HCT116 (cell line): ENCODE results near the gene DTNB. TPM values are rescaled to one million over a fixed set of nuclear protein-coding genes. Genes with fewer than 3 reads are reported as not detected.

Experiments
- ATAC-seq: fragments of 200-7000 bp; cut with Tn5 transposase; 2 replicates; pipeline ENCODE4 v1.9.1; 2020; ENCODE audit warnings: mild to moderate bottlenecking, moderate library complexity
- BruUV-seq: library from RNA; stranded (reverse); fragments of 400-500 nt; replicated peaks from 2 replicates; lab custom pipeline; 2021; lab: Mats Ljungman, UMichigan
- CTCF ChIA-PET: fragments of 300-600 bp; sonication (Branson Sonifier 250); formaldehyde crosslinking; loops from one replicate; lab custom pipeline; 2021; ENCODE audit warnings: antibody characterized with exemption; lab: Charles Lee
- POLR2A ChIA-PET: fragments of 300-600, 350-600 bp; sonication (Branson Sonifier 250); formaldehyde crosslinking; loops from one replicate; lab custom pipeline; 2021; ENCODE audit warnings: antibody characterized with exemption; lab: Charles Lee
- RAD21 ChIA-PET, 2 experiments: fragments of 300-600 bp; sonication (Branson Sonifier 250); formaldehyde crosslinking; loops; one replicate each; lab custom pipeline; 2023; ENCODE audit warnings: low total read pairs in 2 of 2; ENCODE audit not compliant: uncharacterized antibody in 2 of 2, unreplicated experiment in 2 of 2, low non-redundant PET in 1 of 2; lab: Charles Lee
- DNase-seq: peaks from one replicate; pipeline ENCODE4 v3.0.0-alpha.2; 2010; ENCODE audit warnings: low read depth, low spot score
- H2AFZ ChIP-seq: fragments of 200-600 bp; shearing (Covaris generic), sonication (generic); 2 replicates; pipeline ENCODE4 v1.6.1; 2017; ENCODE audit warnings: low read depth, mixed run types, mixed read lengths, antibody characterized with exemption, low read length; ENCODE audit not compliant: poor library complexity, severe bottlenecking
- H3K27ac ChIP-seq: 2 replicates; pipeline ENCODE4 v1.5.1; 2012; ENCODE audit warnings: low read depth, low read length
- H3K27me3 ChIP-seq: fragments of 200-600 bp; sonication (generic); 2 replicates; pipeline ENCODE4 v1.6.1; 2016; ENCODE audit warnings: mixed run types, low read length, mixed read lengths; ENCODE audit not compliant: insufficient read depth
- H3K36me3 ChIP-seq, 2 experiments: fragments of 200-500 bp in 1 of 2; fragments of 200-600 bp in 1 of 2; sonication (Bioruptor generic) in 1 of 2; sonication (generic) in 1 of 2; 2 replicates each; pipeline versions ENCODE4 v1.5.1 to v1.6.1; 2014 to 2016; ENCODE audit warnings: low read length in 2 of 2, inconsistent platforms in 1 of 2, mixed read lengths in 1 of 2, mixed run types in 1 of 2; ENCODE audit not compliant: insufficient read depth in 2 of 2, control insufficient read depth in 1 of 2
- H3K4me1 ChIP-seq, 2 experiments: fragments of 200-600 bp in 1 of 2; sonication (generic) in 1 of 2; 2 replicates each; pipeline versions ENCODE4 v1.5.1 to v1.6.1; 2012 to 2017; ENCODE audit warnings: low read length in 2 of 2, inconsistent platforms in 1 of 2, mild to moderate bottlenecking in 1 of 2, mixed read lengths in 1 of 2, mixed run types in 1 of 2, moderate library complexity in 1 of 2; ENCODE audit not compliant: insufficient read depth in 2 of 2, control insufficient read depth in 1 of 2
- H3K4me2 ChIP-seq: fragments of 200-600 bp; sonication (generic); 2 replicates; pipeline ENCODE4 v1.6.1; 2017; ENCODE audit warnings: mixed run types, low read length, mixed read lengths
- H3K4me3 ChIP-seq, 2 experiments: fragments of 200-600 bp in 1 of 2; sonication (generic) in 1 of 2; replicated peaks in 1 of 2; 2 replicates each; pipeline ENCODE4 v1.5.1; 2011 to 2016; ENCODE audit warnings: low read length in 2 of 2, control low read depth in 1 of 2, low read depth in 1 of 2, mild to moderate bottlenecking in 1 of 2, mixed read lengths in 1 of 2, mixed run types in 1 of 2
- H3K79me2 ChIP-seq: fragments of 200-600 bp; sonication (generic); 2 replicates; pipeline ENCODE4 v1.6.1; 2017; ENCODE audit warnings: mild to moderate bottlenecking, mixed run types, low read length, moderate library complexity, mixed read lengths; ENCODE audit not compliant: insufficient read depth
- H3K9ac ChIP-seq: fragments of 200-600 bp; sonication (generic); 2 replicates; pipeline ENCODE4 v1.6.1; 2016; ENCODE audit warnings: low read length, mixed read lengths
- H3K9me2 ChIP-seq: fragments of 200-600 bp; sonication (generic), shearing (Covaris generic); 2 replicates; pipeline ENCODE4 v1.6.1; 2017; ENCODE audit warnings: mixed run types, mild to moderate bottlenecking, moderate library complexity; ENCODE audit not compliant: insufficient read depth
- H3K9me3 ChIP-seq, 2 experiments: fragments of 200-500 bp in 1 of 2; fragments of 200-600 bp in 1 of 2; sonication (Bioruptor generic) in 1 of 2; sonication (generic) in 1 of 2; 2 replicates each; pipeline ENCODE4 v1.6.1; 2014 to 2017; ENCODE audit warnings: low read length in 2 of 2, mixed read lengths in 2 of 2, inconsistent platforms in 1 of 2, low read depth in 1 of 2, mild to moderate bottlenecking in 1 of 2, mixed run types in 1 of 2, moderate library complexity in 1 of 2; ENCODE audit not compliant: control insufficient read depth in 1 of 2, insufficient read depth in 1 of 2
- H4K20me1 ChIP-seq: fragments of 200-600 bp; sonication (generic), shearing (Covaris generic); 2 replicates; pipeline ENCODE4 v1.6.1; 2017; ENCODE audit warnings: mixed run types, mild to moderate bottlenecking, moderate library complexity; ENCODE audit not compliant: insufficient read depth
- CEBPB ChIP-seq: IDR thresholded peaks from 2 replicates; pipeline ENCODE4 v1.6.1; 2012; ENCODE audit warnings: low read depth
- ELF1 ChIP-seq: IDR thresholded peaks from 2 replicates; pipeline ENCODE4 v1.6.1; 2012; ENCODE audit warnings: low read depth, borderline replicate concordance
- FOSL1 ChIP-seq: IDR thresholded peaks from 2 replicates; pipeline ENCODE4 v1.6.1; 2012; ENCODE audit warnings: low read depth
- POLR2A ChIP-seq: IDR thresholded peaks from 2 replicates; pipeline ENCODE4 v1.7.0; 2011; ENCODE audit warnings: borderline replicate concordance; ENCODE audit not compliant: insufficient read depth, insufficient read length; ENCODE audit errors: extremely low read depth
- POLR2AphosphoS5 ChIP-seq: IDR thresholded peaks from 2 replicates; pipeline ENCODE4 v1.6.1; 2011; ENCODE audit warnings: mild to moderate bottlenecking, low read depth, low read length, moderate library complexity
- RAD21 ChIP-seq: IDR thresholded peaks from 2 replicates; pipeline ENCODE4 v1.6.1; 2012; ENCODE audit warnings: low read depth, mild to moderate bottlenecking
- SIN3A ChIP-seq: IDR thresholded peaks from 2 replicates; pipeline ENCODE4 v1.6.1; 2012; ENCODE audit warnings: low read depth
- SP1 ChIP-seq: IDR thresholded peaks from 2 replicates; pipeline ENCODE4 v1.6.1; 2012; ENCODE audit warnings: low read depth
- TCF7L2 ChIP-seq: IDR thresholded peaks from 2 replicates; pipeline ENCODE4 v1.7.0; 2011; ENCODE audit warnings: borderline replicate concordance, inconsistent platforms; ENCODE audit not compliant: insufficient read depth, insufficient read length; ENCODE audit errors: extremely low read depth
- ZFX ChIP-seq: fragments of 450-650 bp; IDR thresholded peaks from 2 replicates; pipeline ENCODE4 v1.6.1; 2017
- ZNF274 ChIP-seq: fragments of 200-500 bp; sonication (Bioruptor generic); IDR thresholded peaks from 2 replicates; pipeline ENCODE4 v1.6.1; 2014; ENCODE audit warnings: mild to moderate bottlenecking, low read depth, low read length, inconsistent platforms
- intact Hi-C: fragments of 100-400 bp; cut with micrococcal nuclease; formaldehyde crosslinking; loops from 2 replicates; pipeline ENCODE4 v1.10.0; 2022
- total RNA-seq: library from RNA; stranded (reverse); gene quantifications from one replicate; pipeline ENCODE4 v1.2.1, GENCODE V29; 2021; ENCODE audit not compliant: unreplicated experiment

DTNB gene
- total RNA-seq, 1 experiment from 2014 or later = 30.2 TPM

DNA sequence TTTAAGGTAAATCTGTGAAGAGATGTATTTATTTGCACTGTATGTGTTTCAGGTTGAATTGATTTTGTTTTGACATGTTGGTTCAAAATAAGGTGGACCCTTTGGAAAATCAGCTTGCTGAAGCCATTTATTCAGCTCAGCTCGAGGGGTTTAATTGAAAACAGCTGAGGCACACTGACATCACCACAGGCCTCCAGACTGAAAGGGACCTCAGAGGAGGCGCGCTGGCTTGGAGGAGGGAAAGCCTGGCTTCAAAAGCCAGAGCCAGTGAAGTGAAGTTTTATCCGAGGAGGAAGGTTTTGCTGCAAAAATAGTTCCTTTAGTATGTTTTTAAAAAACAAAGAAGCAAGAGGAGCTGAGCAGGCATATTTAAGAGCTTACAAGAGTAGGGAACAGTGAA lies 304.7 kb downstream of the DTNB start:
- POLR2A ChIA-PET = no interaction called here
- RAD21 ChIA-PET = no interaction called here
- H3K79me2 ChIP-seq = no peaks in the 10 kb centered on the region
- no peaks in the 10 kb centered on the region for H3K9me2 ChIP-seq
- CTCF ChIA-PET = interaction anchor here (1.2 kb wide), 1 partner anchor 295 kb away, joined by 4 read pairs; no protein-coding TSS in a partner anchor
- no peak overlapping the region for H3K4me3 ChIP-seq
- ATAC-seq = no peak
- intact Hi-C loops = no loop called here
- no peak overlapping the region for H3K4me2 ChIP-seq
- no peak for TF ChIP-seq SP1
- TF ChIP-seq FOSL1 = no peak
- TF ChIP-seq ZNF274 = no peak
- TF ChIP-seq POLR2A = no peak
- TF ChIP-seq RAD21 = no peak
- no peak for TF ChIP-seq SIN3A
- TF ChIP-seq POLR2AphosphoS5 = no peak
- no peak for TF ChIP-seq ELF1
- TF ChIP-seq CEBPB = no peak
- no peak for TF ChIP-seq ZFX
- no peak overlapping the region for H2AFZ ChIP-seq
- no TSS peak for BruUV-seq
- no peaks in the 10 kb centered on the region for H3K4me1 ChIP-seq
- DNase-seq = no peak
- H4K20me1 ChIP-seq = no peaks in the 10 kb centered on the region
- H3K9me3 ChIP-seq = no peaks in the 10 kb centered on the region
- H3K27me3 ChIP-seq = no peaks in the 10 kb centered on the region
- no peaks in the 10 kb centered on the region for H3K36me3 ChIP-seq
- no peak overlapping the region for H3K9ac ChIP-seq
- no peak overlapping the region for H3K27ac ChIP-seq

DNA sequence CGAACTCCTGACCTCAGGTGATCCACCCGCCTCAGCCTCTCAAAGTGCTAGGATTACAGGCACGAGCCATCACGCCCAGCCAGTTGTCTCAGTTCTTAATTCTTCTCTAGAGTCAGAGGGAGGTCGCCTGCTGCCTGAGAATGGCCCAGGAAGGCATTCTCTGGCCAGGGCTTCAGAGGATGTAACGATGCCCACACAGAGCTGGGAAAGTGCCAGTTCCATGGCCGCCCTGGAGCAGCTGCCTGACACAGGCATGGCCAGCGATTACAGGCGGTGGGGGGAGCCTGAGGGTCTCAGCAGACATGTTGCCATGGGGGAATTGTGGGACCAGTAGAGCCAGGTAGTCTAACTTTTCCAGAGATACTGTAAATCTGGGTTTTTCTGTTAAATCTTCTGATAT lies 306.1 kb downstream of the DTNB start:
- no peak for ATAC-seq
- Histone ChIP-seq H4K20me1 (no peaks in the 10 kb centered on the region), H3K4me2 (no peak overlapping the region), H3K36me3 (no peaks in the 10 kb centered on the region), H3K4me3 (no peak overlapping the region), H3K4me1 (peaks cover 0 to 6% of the 10 kb centered on the region in 2 experiments; a peak in 2 of 4 replicates), H3K79me2 (no peaks in the 10 kb centered on the region)
- POLR2A ChIA-PET = no interaction called here
- CTCF ChIA-PET = no interaction called here
- TF ChIP-seq POLR2A (no peak), TCF7L2 (no peak), ELF1 (no peak)
- TF ChIP-seq, all 23 proteins: peak for 0
- Histone ChIP-seq H3K27me3 (no peaks in the 10 kb centered on the region), H2AFZ (no peak overlapping the region), H3K9me2 (no peaks in the 10 kb centered on the region), H3K9ac (no peak overlapping the region), H3K9me3 (no peaks in the 10 kb centered on the region), H3K27ac (no peak overlapping the region)
- BruUV-seq = no TSS peak
- RAD21 ChIA-PET = no interaction called here
- intact Hi-C loops = no loop called here
- no peak for DNase-seq
